Measurements from ENCODE around the gene SPRYD4. TPM values are rescaled to one million over a fixed set of nuclear protein-coding genes. Genes with fewer than 3 reads are reported as not detected.

Gene SPRYD4
- 3.4 and 4.6 TPM in 2 replicates for total RNA-seq (2014; rRNA removed; shearing (Covaris generic); ENCODE audit: low replicate concordance)

GRCh38 chr12:56468216-56469006 is at the start of gene SPRYD4:
TSS of gene SPRYD4 (plus strand) at chr12:56468578. CDS start at chr12:56468592, 14 bp downstream.
- H3K27me3 ChIP-seq (ENCODE audit: low read length), result no peaks in the 10 kb centered on the region

GRCh38 chr12:56420411-56420810 is 48.0 kb upstream of the SPRYD4 start:
- Histone ChIP-seq H3K9ac (ENCODE audit: low read length) (no peak overlapping the region), H3K9me2 (replicated peaks; ENCODE audit: insufficient read depth, low read length) (no peaks in the 10 kb centered on the region), H3K9me3 (ENCODE audit: low read length) (no peaks in the 10 kb centered on the region), H3K27ac (ENCODE audit: low read length) (no peak overlapping the region), H3K27me3 (ENCODE audit: low read length) (no peaks in the 10 kb centered on the region), H3K4me2 (ENCODE audit: low read depth, low read length, poor library complexity, severe bottlenecking) (no peak overlapping the region), H3K4me3 (ENCODE audit: low read length) (no peak overlapping the region), H4K20me1 (ENCODE audit: insufficient read depth, low read depth, low read length) (no peaks in the 10 kb centered on the region), H3K4me1 (ENCODE audit: low read length) (no peaks in the 10 kb centered on the region), H3K36me3 (ENCODE audit: insufficient read depth, low read length) (peaks cover 44% of the 10 kb centered on the region; the same call in 1 of the 2 replicates), H2AFZ (ENCODE audit: low read length) (no peak overlapping the region), H3K79me2 (ENCODE audit: low read length) (no peaks in the 10 kb centered on the region)
- DNase-seq, result no peak

More at GRCh38 chr12:56468216-56469006, at the start of gene SPRYD4:
- Histone ChIP-seq H3K36me3 (ENCODE audit: insufficient read depth, low read length) (peaks cover 14% of the 10 kb centered on the region; the same call in 1 of the 2 replicates), H4K20me1 (ENCODE audit: insufficient read depth, low read depth, low read length) (0 out of 2 replicates have a peak, but pooled peaks cover 3% of the 10 kb centered on the region), H3K4me3 (ENCODE audit: low read length) (peak within 1 kb of the TSS; percentile 83), H3K4me2 (ENCODE audit: low read depth, low read length, poor library complexity, severe bottlenecking) (peak within 1 kb of the TSS; percentile 84), H3K9me2 (replicated peaks; ENCODE audit: insufficient read depth, low read length) (no peaks in the 10 kb centered on the region), H3K9me3 (ENCODE audit: low read length) (no peaks in the 10 kb centered on the region), H3K9ac (ENCODE audit: low read length) (peak within 1 kb of the TSS; percentile 94), H3K79me2 (ENCODE audit: low read length) (peaks cover 35% of the 10 kb centered on the region), H2AFZ (ENCODE audit: low read length) (peak within 1 kb of the TSS; percentile 24; the same call in 1 of the 2 replicates), H3K27ac (ENCODE audit: low read length) (peak within 1 kb of the TSS; percentile 80), H3K4me1 (ENCODE audit: low read length) (peaks cover 27% of the 10 kb centered on the region)
- peak; percentile 97 for DNase-seq

GRCh38 chr12:56425193-56425592 is 43.2 kb upstream of the SPRYD4 start:
- Histone ChIP-seq H3K36me3 (ENCODE audit: insufficient read depth, low read length) (peaks cover 43% of the 10 kb centered on the region; the same call in 1 of the 2 replicates), H2AFZ (ENCODE audit: low read length) (no peak overlapping the region), H3K9ac (ENCODE audit: low read length) (no peak overlapping the region), H3K4me3 (ENCODE audit: low read length) (no peak overlapping the region), H3K79me2 (ENCODE audit: low read length) (no peaks in the 10 kb centered on the region), H4K20me1 (ENCODE audit: insufficient read depth, low read depth, low read length) (no peaks in the 10 kb centered on the region), H3K4me2 (ENCODE audit: low read depth, low read length, poor library complexity, severe bottlenecking) (no peak overlapping the region), H3K9me2 (replicated peaks; ENCODE audit: insufficient read depth, low read length) (no peaks in the 10 kb centered on the region), H3K9me3 (ENCODE audit: low read length) (no peaks in the 10 kb centered on the region), H3K27me3 (ENCODE audit: low read length) (no peaks in the 10 kb centered on the region), H3K27ac (ENCODE audit: low read length) (no peak overlapping the region), H3K4me1 (ENCODE audit: low read length) (no peaks in the 10 kb centered on the region)
- DNase-seq, result no peak

GRCh38 chr12:56425940-56426438 is 42.4 kb upstream of the SPRYD4 start:
- Histone ChIP-seq H3K4me2 (ENCODE audit: low read depth, low read length, poor library complexity, severe bottlenecking) (no peak overlapping the region), H3K9me3 (ENCODE audit: low read length) (no peaks in the 10 kb centered on the region), H3K27ac (ENCODE audit: low read length) (no peak overlapping the region), H4K20me1 (ENCODE audit: insufficient read depth, low read depth, low read length) (no peaks in the 10 kb centered on the region), H3K36me3 (ENCODE audit: insufficient read depth, low read length) (peaks cover 40% of the 10 kb centered on the region; the same call in 1 of the 2 replicates), H3K9me2 (replicated peaks; ENCODE audit: insufficient read depth, low read length) (no peaks in the 10 kb centered on the region), H3K27me3 (ENCODE audit: low read length) (no peaks in the 10 kb centered on the region), H2AFZ (ENCODE audit: low read length) (no peak overlapping the region), H3K4me3 (ENCODE audit: low read length) (no peak overlapping the region), H3K4me1 (ENCODE audit: low read length) (no peaks in the 10 kb centered on the region), H3K79me2 (ENCODE audit: low read length) (no peaks in the 10 kb centered on the region), H3K9ac (ENCODE audit: low read length) (no peak overlapping the region)
- DNase-seq, result no peak

- Histone ChIP-seq H3K9me2 (replicated peaks; ENCODE audit: insufficient read depth, low read length) (no peaks in the 10 kb centered on the region), H3K36me3 (ENCODE audit: insufficient read depth, low read length) (peaks cover 18% of the 10 kb centered on the region; the same call in 1 of the 2 replicates), H3K4me3 (ENCODE audit: low read length) (no peak overlapping the region), H3K4me1 (ENCODE audit: low read length) (no peaks in the 10 kb centered on the region), H3K79me2 (ENCODE audit: low read length) (peaks cover 8% of the 10 kb centered on the region), H3K9me3 (ENCODE audit: low read length) (no peaks in the 10 kb centered on the region), H3K27ac (ENCODE audit: low read length) (no peak overlapping the region), H3K27me3 (ENCODE audit: low read length) (no peaks in the 10 kb centered on the region), H2AFZ (ENCODE audit: low read length) (no peak overlapping the region), H3K9ac (ENCODE audit: low read length) (no peak overlapping the region), H3K4me2 (ENCODE audit: low read depth, low read length, poor library complexity, severe bottlenecking) (no peak overlapping the region), H4K20me1 (ENCODE audit: insufficient read depth, low read depth, low read length) (no peaks in the 10 kb centered on the region)
- no peak for DNase-seq
Measured at GRCh38 chr12:56431288-56431687, 37.1 kb upstream of the SPRYD4 start.

- H3K9me2 ChIP-seq (replicated peaks; ENCODE audit: insufficient read depth, low read length), result no peaks in the 10 kb centered on the region
- H3K4me1 ChIP-seq (ENCODE audit: low read length), result no peaks in the 10 kb centered on the region
- H3K36me3 ChIP-seq (ENCODE audit: insufficient read depth, low read length), result peaks cover 18% of the 10 kb centered on the region; the same call in 1 of the 2 replicates
- H3K9ac ChIP-seq (ENCODE audit: low read length), result no peak overlapping the region
- H3K27ac ChIP-seq (ENCODE audit: low read length), result no peak overlapping the region
- no peak overlapping the region for H2AFZ ChIP-seq (ENCODE audit: low read length)
- H3K79me2 ChIP-seq (ENCODE audit: low read length), result peaks cover 14% of the 10 kb centered on the region
- no peak for DNase-seq
- no peak overlapping the region for H3K4me3 ChIP-seq (ENCODE audit: low read length)
- H3K27me3 ChIP-seq (ENCODE audit: low read length), result no peaks in the 10 kb centered on the region
- H3K9me3 ChIP-seq (ENCODE audit: low read length), result no peaks in the 10 kb centered on the region
- no peaks in the 10 kb centered on the region for H4K20me1 ChIP-seq (ENCODE audit: insufficient read depth, low read depth, low read length)
- no peak overlapping the region for H3K4me2 ChIP-seq (ENCODE audit: low read depth, low read length, poor library complexity, severe bottlenecking)
Measured at GRCh38 chr12:56431850-56432249, 36.5 kb upstream of the SPRYD4 start.

GRCh38 chr12:56434828-56435227 is 33.5 kb upstream of the SPRYD4 start:
- Histone ChIP-seq H4K20me1 (ENCODE audit: insufficient read depth, low read depth, low read length) (no peaks in the 10 kb centered on the region), H3K4me3 (ENCODE audit: low read length) (no peak overlapping the region), H3K79me2 (ENCODE audit: low read length) (peaks cover 44% of the 10 kb centered on the region), H3K9me2 (replicated peaks; ENCODE audit: insufficient read depth, low read length) (no peaks in the 10 kb centered on the region), H3K4me1 (ENCODE audit: low read length) (no peaks in the 10 kb centered on the region), H3K9ac (ENCODE audit: low read length) (no peak overlapping the region), H3K27ac (ENCODE audit: low read length) (no peak overlapping the region), H2AFZ (ENCODE audit: low read length) (no peak overlapping the region), H3K27me3 (ENCODE audit: low read length) (no peaks in the 10 kb centered on the region), H3K4me2 (ENCODE audit: low read depth, low read length, poor library complexity, severe bottlenecking) (no peak overlapping the region), H3K9me3 (ENCODE audit: low read length) (no peaks in the 10 kb centered on the region), H3K36me3 (ENCODE audit: insufficient read depth, low read length) (peaks cover 11% of the 10 kb centered on the region; the same call in 1 of the 2 replicates)
- DNase-seq, result no peak

- Histone ChIP-seq H3K9me2 (replicated peaks; ENCODE audit: insufficient read depth, low read length) (no peaks in the 10 kb centered on the region), H3K9ac (ENCODE audit: low read length) (no peak overlapping the region), H3K4me2 (ENCODE audit: low read depth, low read length, poor library complexity, severe bottlenecking) (no peak overlapping the region), H2AFZ (ENCODE audit: low read length) (no peak overlapping the region), H3K36me3 (ENCODE audit: insufficient read depth, low read length) (no peaks in the 10 kb centered on the region), H3K27ac (ENCODE audit: low read length) (no peak overlapping the region), H3K9me3 (ENCODE audit: low read length) (no peaks in the 10 kb centered on the region), H3K4me1 (ENCODE audit: low read length) (no peaks in the 10 kb centered on the region), H3K4me3 (ENCODE audit: low read length) (no peak overlapping the region), H3K79me2 (ENCODE audit: low read length) (peaks cover 70% of the 10 kb centered on the region), H4K20me1 (ENCODE audit: insufficient read depth, low read depth, low read length) (no peaks in the 10 kb centered on the region), H3K27me3 (ENCODE audit: low read length) (no peaks in the 10 kb centered on the region)
- DNase-seq, result no peak
Measured at GRCh38 chr12:56437430-56438176, 30.8 kb upstream of the SPRYD4 start.
